ENCODE data around the gene THOC5.

DNA sequence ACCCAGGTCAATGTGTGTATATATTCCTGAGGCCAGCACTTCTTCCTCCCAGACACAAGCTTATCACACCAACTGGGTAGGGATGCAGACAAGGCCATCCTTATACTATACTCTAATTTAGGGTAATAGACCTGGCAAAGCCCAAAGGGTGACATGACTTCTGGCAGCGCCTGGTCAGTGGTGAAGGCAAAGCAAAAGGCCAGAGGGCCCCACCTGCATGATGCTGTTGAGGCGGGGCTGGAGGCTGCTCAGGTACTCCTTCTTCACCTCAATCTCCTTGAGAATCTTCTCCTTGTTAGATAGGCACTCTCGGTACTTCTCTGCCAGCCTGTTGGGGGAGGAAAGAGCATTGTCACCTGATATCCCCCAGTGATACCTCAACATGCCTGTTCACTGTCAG lies 17.1 kb downstream of the THOC5 start:
- TF ChIP-seq, protein P1, sequence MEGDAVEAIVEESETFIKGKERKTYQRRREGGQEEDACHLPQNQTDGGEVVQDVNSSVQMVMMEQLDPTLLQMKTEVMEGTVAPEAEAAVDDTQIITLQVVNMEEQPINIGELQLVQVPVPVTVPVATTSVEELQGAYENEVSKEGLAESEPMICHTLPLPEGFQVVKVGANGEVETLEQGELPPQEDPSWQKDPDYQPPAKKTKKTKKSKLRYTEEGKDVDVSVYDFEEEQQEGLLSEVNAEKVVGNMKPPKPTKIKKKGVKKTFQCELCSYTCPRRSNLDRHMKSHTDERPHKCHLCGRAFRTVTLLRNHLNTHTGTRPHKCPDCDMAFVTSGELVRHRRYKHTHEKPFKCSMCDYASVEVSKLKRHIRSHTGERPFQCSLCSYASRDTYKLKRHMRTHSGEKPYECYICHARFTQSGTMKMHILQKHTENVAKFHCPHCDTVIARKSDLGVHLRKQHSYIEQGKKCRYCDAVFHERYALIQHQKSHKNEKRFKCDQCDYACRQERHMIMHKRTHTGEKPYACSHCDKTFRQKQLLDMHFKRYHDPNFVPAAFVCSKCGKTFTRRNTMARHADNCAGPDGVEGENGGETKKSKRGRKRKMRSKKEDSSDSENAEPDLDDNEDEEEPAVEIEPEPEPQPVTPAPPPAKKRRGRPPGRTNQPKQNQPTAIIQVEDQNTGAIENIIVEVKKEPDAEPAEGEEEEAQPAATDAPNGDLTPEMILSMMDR (IDR thresholded peaks at IDR 0.05) = no peak
- TF ChIP-seq EP300 (IDR thresholded peaks at IDR 0.05) = no peak

Measured in esophagus muscularis mucosa (tissue), 3 donors.